GM18502 (cell line): Measurements from ENCODE around the gene SERPINB7.
"Not testable (repeated sequence)": the region's sequence is repeated elsewhere in the genome, so short reads cannot be mapped to it uniquely, and the experiment has no call there.

Experiments used
- ATAC-seq: cut with Tn5 transposase; IDR thresholded peaks from one replicate; pipeline ENCODE4 v1.9.1; 2021; ENCODE audit warnings: mild to moderate bottlenecking; ENCODE audit not compliant: unreplicated experiment, poor library complexity

The SERPINB7 gene, protein sequence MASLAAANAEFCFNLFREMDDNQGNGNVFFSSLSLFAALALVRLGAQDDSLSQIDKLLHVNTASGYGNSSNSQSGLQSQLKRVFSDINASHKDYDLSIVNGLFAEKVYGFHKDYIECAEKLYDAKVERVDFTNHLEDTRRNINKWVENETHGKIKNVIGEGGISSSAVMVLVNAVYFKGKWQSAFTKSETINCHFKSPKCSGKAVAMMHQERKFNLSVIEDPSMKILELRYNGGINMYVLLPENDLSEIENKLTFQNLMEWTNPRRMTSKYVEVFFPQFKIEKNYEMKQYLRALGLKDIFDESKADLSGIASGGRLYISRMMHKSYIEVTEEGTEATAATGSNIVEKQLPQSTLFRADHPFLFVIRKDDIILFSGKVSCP

DNA sequence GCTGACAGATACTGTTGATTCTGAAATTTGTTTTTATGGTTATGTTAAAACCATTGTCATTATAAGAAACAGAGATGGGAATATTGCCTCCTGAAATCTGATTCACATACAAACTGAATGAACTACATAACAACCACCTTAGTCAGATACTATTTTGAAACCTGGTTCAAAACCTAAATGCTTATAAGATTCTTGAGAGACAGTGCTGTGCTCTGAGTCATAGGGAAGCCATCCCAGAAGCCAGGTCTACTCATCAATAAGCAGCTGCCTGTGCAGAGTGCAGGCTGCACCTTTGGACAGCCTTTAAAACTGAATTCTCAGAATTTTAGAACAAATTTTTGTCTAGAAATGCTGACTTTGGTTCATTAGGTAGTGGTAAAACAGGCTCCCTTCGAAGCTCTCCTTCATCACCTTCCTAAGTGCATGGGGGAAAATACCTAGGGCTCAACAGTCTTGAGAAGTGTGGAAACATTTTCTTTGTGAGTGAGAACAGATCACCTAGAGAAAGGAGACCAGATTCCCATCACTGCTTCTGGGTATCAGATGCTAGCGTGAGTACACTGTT, at the start of gene SERPINB7:
Gene SERPINB7 (plus strand): TSS at position 253 of the 565 bp plus-strand sequence. CDS start 6,955 bp downstream, outside the sequence.
- no peak for ATAC-seq

DNA sequence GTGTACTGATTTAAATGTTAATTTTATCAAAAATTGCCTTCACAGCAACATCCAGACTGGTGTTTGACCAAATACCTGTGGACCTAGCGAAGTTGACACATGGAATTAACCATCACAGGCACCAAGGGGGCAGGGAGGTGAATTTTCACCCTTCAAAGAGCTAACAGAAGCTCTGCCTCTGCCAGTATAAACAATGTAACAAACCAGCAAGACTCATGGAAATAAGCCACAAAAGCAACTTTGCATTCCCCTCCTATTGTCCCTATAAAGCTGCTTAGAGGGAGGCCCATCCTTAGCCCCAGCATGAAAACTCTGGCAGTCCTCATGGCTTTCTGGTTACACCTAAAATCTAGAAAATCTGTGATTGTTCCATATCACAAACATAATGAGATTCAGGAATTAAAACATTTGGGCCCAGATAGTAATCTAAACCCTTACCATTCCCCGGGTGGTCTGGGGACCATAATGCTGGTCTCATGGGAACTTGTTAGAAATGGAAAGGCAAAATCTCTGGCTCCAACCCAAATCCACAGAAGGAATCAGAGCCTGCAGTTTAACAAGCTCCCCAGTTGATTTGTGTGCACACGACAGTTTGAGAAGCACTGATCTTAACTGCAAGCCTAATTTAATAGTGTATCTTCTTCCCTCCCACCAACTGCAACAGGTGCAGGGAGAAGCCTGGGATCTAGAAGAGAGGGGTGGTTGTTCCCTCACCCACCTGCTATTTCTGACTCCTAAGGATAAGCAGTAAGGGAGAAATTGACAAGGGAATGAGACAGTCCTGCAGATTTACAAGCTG, 49.3 kb upstream of the SERPINB7 start:
- ATAC-seq, result no peak

DNA sequence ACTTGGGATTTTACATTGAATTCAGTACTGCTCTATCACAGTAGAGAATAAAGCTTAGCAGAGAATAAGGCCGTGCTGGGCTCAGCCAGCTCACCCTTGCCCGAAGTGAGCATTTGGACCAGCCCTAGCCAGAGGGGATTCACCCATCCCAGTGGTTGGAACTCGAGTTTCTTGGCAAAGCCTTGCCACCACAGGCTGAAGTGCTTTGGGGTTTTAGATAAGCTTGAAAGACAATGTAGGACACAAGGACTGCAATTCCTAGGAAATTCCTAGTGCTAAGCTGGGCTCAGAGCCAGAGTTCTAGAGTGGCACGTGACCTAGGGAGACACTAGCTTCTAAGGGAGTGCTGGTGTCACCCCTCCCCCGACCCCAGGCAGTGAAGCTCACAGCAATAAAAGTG, 44.4 kb upstream of the SERPINB7 start:
- no peak for ATAC-seq

DNA sequence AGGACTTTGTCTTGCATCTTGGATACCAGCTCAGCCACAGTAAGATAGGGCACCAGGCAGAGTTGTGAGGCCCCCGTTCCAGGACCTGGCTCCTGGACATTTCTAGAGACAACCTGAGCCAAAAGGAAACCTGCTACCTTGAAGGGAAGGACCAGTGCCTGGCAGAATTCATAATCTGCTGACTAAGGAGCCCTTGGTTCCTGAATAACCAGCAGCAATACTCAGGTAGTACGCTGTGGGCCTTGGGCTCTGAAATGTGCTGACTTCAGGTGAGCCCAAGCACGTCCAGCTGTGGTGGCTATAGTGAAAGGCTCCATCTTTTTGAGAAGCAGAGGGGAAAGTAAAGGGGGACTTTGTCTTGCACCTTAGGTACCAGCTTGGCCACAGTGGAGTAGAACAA, 44.0 kb upstream of the SERPINB7 start:
- ATAC-seq, result no peak

DNA sequence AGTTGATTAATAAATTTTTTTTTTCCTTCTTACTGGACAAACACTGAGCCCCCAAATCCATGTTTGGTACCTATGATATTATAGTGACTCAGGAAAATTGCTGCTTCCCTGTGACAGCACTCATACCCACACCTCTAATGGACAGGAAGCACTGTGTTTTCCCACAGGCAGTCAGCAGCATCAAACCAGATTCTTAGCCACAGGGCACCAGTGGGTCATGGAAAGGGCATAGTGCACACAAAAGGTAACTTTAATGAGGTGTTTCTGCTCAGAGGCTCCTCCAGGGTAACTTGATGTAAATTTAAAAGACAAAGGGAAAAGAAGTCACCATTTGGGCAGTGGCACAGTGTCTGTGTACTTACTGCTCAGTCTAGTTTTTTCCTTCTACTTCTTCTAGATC, 38.3 kb upstream of the SERPINB7 start:
- no peak for ATAC-seq

DNA sequence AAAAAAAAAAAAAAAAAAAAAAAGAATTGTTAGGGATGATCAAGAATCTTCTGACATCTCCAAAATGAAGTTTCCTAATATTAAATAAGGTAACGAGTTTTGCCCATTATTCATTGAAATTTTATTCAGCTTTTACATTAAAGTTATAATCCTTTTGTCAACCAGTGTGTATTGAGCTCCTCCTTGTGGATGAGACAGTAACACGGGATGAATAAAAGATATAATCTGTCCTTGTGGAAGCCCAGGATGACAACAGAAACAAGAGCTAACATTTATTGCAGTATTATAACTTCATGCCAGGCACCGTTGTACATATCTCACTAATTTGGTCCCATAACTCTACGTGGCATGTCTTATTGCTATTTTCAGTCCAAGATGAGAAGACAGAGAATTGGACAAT, 33.4 kb upstream of the SERPINB7 start:
- no peak for ATAC-seq

DNA sequence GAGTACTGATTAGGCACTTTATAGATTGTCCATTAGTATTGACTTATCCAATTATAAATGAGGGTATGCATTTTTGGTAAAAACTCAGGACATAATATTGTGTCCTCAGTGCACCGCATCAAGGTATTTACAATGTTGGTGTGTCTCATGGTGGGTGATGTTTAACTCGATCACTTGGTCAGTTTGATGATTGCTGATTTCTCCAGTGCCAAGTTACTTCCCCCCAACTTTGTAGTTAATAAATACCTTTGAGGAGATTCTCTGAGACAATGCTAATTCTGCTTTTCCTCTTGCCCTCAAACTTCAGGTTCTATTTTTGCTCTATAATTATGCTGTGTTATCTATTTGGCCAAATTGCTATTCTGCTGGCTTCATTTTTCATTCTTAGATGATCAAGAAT, 28.2 kb upstream of the SERPINB7 start:
- ATAC-seq, result no peak

DNA sequence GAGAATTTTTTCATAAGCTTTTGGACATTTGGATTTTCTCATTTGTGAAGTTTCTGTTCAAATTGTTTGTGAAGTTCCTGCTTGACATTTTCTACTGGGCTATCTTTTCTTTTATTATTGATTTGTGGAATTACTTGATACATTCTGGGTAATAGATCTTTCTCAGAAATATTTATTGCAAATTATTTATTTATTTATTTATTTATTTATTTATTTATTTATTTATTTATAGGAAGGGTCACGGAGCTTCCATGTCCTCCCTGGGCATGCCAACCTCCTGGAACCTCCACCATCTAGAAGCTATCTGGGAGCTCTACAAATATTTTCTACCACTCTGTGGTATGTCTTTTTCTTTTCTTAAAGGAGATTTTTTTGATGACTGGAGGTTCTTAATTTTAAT, 25.7 kb upstream of the SERPINB7 start:
- ATAC-seq, result no peak

DNA sequence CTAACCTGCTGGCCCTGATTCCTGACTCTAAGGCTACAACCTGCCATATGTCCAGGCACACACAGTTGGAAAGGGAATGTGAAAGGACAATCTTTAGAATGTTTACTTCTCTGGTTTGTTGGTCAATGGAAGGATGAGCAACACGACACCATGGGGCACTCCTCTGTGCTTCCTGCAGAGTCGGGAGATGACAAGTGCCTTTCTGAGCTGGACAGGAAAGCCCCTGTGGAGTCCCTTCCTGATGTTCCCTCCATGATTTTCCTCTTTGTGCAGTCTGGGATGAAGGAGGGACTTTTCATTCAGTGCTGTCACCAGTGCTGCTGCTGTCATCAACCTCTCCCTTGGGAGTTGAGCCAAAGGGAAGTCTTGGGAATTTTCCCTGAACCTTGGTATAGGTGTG, 22.6 kb upstream of the SERPINB7 start:
- ATAC-seq, result no peak

DNA sequence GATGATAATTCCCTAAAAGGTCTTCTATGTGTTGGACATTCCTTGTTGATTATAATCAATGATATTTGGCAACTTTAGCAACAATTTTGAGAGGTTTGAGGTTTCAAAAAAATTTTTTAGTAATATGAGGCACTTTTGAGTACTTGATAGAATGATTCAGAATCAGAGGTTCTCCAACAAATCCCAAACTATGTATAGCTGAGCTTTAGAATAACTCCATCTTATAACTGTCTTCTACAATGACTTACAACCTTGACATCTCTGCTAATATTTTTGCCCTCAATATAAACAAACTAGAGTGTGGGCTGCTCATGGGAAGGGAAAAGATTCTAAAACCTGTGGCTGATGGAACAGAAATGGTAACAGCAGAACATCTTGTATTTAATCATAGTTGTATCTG, 21.5 kb upstream of the SERPINB7 start:
- no peak for ATAC-seq

DNA sequence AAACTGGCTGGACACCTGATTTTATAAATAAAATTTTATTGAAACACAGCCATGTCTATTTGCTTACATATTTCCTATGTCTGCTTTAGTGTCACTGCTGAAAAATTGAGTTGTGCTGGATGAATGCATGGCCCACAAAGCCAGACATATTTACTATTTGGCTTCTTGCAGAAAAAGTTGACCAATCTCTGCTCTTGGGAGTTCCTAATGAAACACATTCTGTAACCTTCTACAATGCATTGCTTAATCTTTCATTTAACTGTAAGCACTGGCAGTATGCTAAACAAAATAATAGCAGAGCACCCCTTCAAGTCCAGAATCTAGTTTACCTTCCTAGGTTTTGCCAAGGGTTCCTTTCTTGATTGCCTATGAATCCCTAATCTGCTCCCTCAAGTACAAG, 17.7 kb upstream of the SERPINB7 start:
- ATAC-seq, result no peak

DNA sequence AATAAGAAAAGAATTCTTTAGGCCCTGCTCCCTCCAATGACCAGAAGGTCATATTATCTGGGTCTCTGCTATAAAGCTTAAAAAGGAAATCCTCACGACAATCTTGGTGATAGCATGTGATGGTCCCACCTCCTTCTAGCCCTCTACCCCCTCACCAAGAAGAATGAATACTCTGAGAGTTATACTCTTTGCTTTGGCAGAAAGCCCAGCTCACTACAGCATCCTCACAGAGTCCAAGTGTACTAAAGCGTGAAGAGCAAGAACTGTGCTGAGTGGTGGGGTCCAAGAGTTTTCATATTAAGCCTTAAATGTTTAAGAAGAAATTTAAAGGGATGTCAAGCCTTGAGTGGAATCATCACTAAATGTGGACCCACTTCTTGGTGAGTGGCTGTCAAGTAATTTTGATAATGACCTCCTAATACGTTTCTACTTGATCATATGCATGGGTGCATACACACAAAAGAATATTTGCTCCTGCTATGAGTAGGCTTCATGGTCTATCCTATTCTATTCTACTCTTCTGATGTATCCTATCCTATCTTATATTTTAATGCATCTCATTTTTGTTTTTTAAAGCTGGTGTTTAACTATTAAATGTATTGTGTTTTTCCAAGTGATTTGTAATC, 16.5 kb upstream of the SERPINB7 start:
- no peak for ATAC-seq

DNA sequence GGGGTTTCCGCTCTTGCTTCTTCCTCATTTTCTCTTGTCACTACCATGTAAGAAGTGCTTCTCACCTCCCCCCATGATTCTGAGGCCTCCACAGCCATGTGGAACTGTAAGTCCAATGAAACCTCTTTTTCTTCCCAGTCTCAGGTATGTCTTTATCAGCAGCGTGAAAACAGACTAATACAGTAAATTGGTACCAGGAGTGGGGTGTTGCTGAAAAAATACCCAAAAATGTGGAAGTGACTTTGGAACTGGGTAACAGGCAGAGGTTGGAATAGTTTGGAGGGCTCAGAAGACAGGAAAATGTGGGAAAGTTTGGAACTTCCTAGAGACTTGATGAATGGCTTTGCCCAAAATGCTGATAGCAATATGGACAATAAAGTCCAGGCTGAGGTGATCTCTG, 15.4 kb upstream of the SERPINB7 start:
- ATAC-seq, result not testable (repeated sequence)

DNA sequence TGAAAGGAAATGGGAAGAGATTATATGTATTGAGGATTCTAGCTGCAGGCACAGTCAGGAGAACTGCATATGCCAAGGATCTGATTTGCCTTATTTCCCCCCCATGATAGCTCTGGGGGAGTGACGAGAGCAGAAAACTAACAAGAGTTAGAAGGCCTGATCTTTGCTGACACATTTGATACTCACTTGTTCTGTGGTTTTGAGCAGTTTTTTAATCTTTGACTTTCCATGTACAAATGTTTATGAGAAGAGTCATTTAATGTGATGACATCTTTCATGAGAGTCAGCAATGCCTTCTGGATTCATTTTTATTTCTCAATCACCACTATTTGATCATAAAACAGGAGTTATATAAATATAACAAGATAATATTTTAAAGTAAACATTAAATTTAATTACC, 12.7 kb upstream of the SERPINB7 start:
- no peak for ATAC-seq

DNA sequence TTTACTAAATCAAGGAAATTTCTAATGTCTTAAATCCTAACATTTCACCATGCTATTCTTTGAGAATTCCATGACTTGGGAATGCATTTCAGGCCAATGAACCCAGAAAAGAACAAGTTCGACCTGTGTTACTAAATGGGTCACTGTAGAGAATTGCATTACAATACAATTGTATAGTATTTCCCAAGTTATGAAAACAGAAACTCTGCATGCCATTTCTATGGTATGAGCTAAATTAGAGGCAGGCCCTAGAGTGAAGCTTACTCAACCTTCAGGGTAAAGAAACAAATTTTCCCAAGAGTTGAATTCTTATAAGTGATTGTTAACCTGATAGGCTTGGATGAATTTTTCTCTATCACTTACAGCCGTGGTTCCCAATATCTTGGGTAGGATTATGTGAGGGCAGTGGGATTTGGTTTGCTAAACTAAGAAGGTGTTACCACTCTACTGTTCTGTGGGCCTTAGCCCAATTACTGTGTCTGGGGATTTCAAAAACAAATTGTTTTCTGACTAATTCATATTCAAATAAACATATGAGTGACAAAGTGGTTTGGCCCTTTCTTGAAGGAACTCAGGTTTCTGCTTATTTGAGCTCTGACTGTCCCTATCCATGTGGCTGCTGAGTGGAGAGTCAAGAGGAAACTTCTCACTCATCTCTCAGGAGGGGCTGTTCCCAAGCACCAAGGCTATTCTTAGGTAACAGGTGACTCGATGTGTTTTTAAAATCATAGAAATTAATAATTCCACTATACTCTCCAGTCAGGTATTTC, 11.2 kb upstream of the SERPINB7 start:
- no peak for ATAC-seq

DNA sequence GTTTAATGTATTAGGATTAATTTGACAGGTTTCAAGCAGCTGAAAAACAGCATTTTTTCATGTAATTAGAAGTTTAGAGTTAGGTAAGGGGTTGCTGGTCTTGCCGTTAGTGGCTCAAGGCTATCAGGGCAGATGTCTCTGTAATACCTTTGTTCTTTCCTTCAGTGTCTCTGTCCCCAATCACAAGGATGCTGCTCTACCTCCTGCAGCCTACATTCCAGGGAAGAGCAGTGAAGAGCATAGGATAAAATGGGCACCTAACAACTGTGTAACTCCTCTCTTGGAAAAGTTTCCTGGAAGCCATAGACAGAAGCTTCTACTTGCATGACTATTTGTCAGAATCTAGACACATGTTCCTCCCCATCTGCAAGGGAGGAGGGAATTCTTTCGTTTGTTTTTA, 9.4 kb upstream of the SERPINB7 start:
- no peak for ATAC-seq

DNA sequence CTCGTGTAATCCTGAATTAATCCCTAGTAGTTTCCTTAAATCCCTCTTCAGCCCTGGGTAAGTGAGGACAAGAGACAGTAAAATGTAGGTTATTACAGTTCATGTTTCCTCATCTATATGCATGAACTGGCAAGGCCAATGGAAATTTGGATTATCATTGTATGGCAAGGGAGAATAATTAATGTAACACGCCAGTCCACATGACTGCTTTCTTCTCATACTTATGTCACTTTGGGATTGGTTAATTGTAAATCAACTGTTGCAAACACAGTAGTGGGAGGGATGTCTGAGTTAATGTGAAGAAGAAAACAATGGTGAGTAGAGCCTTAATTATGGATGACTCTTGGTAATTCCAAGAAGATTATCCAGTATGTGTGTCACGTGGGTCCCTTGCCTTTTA, 1.7 kb upstream of the SERPINB7 start:
- no peak for ATAC-seq

DNA sequence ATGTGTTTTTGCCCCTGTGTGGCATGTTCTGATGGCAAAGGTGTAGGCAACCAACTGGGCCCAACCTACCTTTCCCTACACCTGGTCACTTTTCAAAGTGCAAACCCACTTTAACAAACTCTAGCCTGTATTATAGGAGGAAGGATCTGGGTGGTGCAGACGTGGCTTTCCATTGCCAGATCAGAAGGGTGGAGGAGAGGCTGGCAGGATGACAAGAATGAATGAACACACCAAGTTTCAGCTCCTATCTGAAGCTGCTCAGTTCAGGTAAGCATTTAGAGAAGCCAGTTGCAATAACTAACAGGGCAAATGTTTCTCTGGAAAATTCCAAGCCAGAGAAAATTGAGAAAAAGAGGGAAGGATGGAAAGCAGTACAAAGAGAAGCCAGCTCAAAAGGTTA, 707 bp upstream of the SERPINB7 start:
- ATAC-seq, result no peak

DNA sequence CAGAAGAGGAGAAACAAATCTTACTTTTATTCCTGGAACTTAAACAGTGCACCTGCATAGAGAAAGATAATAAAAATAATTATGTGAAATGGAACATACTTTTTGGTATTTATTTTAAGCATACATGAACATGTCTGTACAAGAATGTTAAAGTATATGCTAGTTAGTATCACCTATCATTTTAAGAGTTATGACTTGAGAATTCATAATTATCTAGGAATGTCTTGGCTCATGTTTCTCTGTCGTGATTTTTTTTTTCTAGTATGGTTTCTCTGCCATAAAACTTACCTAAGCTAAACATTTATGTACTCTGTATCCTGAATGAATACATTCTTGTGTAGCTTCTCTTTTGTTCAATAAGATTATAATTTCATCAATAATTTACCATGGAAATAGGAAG, 4.2 kb downstream of the SERPINB7 start:
- no peak for ATAC-seq

DNA sequence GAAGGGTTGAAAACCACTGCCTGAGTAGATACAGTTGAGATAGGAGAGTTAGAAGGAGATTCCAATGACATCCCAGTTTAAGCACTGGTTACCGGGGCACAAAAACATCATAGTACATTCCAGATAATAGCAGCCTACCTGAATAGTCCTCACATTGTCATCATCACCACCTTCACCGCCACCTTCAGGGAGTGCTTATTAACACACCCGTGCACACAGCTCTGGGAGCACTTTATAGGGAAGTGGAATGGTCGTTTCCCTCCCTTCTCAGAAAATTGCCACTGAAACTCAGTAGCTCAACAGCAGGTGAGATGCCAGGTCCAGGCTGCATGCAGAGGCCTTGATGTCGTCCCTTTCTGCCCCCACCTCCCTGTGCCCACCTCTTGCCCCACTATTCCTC, 8.2 kb downstream of the SERPINB7 start:
- ATAC-seq, result peak; percentile 62
